Mesenteric fat pad (tissue), 1 donor: Measurements from ENCODE around the gene C20orf202. TPM values are rescaled to one million over a fixed set of nuclear protein-coding genes. Genes with fewer than 3 reads are reported as not detected.
"Not testable (repeated sequence)": the region's sequence is repeated elsewhere in the genome, so short reads cannot be mapped to it uniquely, and the experiment has no call there.

Experiments used
- DNase-seq: peaks from one replicate; pipeline ENCODE4 v3.0.0-alpha.2; 2020; ENCODE audit warnings: low spot score
- total RNA-seq: library from RNA; stranded (reverse); fragmentation: NEBNext Ultra II Directional; extraction: Animal tissue kit (Norgen Biotek cat#: 25700); gene quantifications from one replicate; pipeline ENCODE4 v1.2.1, GENCODE V29; 2021
- donor health status: DM: yes; HTN: yes; CAD: no.

Gene C20orf202
- total RNA-seq, 1 donor from 2014 or later: 0.32 TPM

DNA sequence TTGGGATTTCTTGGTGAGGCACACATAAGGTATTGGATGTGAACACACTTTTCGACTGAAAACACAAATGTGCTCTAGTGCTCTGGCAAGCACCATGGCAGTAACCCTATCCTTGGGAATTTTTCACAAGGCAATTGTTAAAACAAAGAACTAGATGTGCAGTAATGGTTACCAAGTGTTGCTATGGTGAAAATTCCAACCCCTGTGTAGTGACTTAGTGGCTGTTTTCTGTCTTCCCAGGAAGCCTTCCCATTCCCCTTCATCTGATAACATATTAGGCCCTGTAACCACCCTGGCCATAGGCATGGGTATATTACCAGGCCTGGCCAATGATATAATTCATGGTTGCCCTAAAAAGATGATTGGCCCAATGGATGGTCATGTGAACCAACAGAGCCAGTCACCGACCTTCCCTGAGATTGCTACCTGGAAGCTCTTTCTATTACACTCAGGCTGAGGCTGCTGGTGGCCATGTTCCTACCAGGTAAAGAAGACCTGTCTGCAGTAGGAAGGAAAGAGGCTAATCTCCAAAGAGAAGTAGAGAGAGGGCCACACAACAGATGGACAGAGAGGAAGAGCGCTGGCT lies 4.1 kb downstream of the C20orf202 start:
- no peak for DNase-seq

DNA sequence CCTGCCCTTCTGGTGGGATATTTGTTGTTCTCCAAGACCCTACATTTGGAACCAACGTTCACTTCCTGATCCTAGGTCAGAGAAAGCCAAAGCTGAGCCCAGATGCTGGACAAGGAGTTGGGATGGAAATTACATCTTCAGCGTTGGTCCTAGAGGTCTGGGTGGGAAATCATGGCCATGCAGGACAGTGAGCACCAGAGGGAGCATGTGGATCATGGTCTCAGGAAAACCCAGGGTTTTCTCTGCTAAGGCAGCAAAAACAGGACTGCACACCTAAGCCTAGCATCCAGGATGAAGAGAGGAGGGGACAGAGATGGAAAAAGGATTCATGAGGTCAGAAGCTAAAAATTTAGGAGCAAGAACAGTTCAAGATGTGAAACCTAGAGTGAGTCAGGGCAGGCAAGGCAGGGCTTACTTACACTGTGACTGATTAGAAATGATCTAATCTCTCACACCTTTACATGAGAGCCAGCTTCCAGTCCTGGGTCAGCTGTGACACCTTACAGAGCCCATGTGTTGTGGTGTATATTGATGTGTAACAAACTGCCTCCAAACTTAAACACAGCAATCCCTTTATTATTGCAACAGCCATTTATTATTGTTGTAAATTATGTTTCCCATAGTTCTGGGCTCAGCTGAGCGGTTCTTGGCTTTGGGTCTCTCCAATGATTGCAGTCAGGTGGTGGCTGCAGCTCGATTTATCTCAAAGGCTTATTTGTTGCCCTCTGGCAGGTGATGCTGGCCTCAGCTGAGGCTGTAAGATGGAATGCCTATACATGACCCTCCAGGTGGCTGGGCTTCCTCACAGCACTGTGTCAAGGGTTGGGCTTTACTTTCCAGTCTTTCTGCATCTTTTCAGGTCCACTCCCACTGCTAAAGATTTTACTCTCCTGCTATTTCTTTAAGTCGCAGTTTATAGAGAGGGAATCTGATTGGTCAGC lies 6.5 kb downstream of the C20orf202 start:
- DNase-seq: no peak

DNA sequence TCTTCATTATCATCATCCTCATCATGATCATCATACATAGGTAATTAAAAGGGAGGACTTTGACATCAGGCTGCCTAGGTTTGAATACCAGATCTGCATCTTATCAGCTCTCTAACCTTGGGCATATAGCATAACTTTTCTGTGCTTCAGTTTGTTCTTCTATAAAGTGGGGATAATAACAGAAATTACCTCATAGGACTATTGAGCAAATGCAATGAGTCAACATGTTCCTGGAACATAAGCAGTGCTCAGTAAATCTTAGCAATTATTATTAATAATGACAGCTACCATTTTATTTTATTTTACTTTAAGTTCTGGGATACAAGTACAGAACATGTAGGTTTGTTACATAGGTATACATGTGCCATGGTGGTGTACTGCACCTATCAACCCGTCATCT lies 7.2 kb downstream of the C20orf202 start:
- no peak for DNase-seq

DNA sequence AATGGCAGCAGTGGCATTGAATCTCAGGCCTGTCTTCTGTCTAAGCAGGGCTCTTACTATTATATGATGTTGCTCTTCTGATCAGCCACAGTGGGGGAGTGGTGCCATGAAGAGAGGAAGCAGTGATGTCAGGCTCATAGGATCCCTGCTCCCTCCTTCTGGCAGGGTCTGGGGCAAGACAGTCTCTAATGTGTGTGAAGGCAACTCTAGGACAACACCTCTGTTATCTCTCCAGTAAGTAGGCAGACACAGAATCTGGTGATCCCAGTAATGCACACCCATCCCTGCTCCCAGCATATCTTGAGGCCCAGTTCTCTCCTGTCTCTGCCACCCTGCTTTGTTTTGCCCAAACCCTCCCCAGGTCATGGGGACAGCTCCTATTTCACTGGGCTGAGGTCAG lies 8.8 kb downstream of the C20orf202 start:
- DNase-seq: no peak

DNA sequence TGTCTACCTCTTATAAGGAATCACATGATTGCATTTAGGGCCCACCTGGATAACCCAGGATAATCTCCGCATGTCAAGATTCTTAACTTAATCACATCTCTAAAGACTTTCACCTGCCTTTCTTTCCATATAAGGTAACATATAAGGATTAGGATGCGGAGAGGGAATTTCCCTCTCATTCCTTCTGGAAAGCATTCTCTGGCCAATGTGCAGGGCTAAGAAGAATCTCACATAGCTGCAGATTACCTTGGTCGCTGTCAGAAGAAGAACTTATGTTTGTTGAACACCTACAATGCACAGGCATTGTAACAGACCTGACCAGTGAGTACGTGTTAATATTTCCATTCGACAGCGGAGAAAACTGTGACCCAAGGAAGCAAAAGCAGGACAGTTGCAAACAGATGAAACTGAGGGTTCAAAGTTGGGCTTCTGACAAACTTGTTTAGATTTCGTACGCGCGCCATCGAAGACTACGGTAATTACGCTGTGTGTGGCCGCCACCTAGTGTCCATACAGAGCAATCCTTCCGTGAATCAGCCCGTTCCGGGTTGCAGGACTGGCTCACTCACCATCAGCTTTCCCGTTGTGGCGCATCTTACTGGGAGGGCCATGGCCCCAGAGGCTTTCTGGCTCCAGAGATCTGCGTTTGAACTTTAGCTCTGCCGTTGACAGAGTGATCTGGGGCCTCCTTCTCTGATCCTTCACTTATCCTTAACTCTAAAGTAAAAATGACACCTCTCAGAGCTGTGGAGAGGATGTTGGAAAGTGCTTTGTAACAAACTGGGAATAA lies 9.5 kb downstream of the C20orf202 start:
- DNase-seq: no peak

DNA sequence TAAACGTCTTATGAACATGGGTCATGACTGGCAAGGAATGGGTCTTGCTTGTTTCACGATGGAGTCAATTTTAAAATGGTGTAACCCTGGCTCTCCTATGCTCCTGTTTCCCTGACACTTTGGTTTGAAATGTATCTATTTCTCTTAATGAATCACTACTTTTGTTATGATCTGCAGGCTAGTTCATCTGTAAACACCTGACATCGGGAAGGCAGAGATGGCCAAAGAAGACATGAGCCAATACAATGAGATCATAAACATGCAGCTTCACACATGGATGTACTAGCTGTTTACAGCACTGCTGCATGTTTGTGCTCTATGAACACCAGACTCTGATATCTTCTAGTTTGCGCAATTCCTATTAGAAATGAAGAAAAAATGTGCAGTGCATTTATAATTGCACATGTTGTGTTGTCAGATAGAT lies 11.6 kb downstream of the C20orf202 start:
- DNase-seq: no peak

DNA sequence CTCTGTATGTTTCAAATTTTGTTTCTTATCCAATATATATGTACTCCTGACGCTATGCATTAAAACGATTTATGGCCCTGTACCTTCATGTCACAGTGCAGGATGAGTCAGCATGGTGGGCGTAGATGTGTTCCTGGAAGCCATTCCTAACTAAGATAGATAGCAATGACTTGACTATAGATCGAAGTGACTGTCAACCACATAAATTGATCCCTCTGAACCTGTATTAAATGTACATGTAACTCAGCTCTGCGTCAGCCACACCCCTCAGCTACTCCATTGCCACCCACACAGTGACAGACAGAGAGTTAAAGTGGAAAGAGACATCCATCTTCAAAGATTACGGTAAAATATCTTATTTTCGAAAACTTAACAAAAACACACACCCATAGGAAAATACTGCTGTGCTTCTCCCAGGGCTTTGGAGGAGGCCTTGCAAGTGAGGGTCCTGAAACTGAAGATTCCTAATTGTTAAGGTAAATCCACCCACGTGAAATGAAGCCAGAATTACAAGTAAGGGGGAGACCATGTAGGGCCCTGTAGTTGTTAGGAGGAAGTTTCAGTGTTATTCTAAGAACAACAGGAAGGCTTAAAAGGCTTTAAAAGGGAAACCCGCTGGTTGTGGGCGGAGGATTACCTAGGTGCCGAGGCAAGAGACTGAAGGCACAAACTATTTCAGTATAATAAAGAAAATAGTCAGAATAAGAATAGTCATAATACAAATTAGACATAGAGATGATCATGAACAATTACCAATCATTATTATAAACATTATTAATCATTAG lies 12.3 kb downstream of the C20orf202 start:
- no peak for DNase-seq

DNA sequence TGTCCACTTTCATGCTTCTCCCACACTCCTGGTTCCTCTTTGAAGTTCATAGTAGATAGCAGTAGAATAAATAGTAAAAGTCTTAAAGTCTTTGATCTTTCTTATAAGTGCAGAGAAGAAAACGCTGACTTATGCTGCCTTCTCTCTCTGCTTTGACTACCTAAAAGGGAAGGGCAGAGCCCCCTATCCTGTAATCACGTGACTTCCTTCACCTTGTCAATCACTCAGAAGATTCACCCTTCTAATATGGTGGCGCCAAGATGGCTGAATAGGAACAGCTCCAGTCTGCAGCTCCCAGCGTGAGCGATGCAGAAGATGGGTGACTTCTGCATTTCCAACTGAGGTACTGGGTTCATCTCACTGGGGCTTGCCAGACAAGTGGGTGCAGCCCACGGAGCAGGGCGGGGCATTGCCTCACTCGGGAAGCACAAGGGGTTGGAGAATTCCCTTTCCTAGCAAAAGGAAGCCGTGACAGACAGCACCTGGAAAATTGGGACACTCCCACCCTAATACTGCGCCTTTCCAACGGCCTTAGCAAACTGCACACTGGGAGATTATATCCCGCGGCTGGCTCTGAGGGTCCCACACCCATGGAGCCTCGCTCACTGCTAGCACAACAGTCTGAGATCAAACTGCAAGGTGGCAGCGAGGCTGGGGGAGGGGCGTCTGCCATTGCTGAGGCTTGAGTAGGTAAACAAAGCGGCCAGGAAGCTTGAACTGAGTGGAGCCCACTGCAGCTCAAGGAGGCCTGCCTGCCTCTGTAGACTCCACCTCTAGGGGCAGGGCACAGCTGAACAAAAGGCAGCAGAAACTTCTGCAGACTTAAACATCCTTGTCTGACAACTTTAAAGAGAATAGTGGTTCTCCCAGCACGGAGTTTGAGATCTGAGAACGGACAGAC lies 13.5 kb downstream of the C20orf202 start:
- not testable (repeated sequence) for DNase-seq

DNA sequence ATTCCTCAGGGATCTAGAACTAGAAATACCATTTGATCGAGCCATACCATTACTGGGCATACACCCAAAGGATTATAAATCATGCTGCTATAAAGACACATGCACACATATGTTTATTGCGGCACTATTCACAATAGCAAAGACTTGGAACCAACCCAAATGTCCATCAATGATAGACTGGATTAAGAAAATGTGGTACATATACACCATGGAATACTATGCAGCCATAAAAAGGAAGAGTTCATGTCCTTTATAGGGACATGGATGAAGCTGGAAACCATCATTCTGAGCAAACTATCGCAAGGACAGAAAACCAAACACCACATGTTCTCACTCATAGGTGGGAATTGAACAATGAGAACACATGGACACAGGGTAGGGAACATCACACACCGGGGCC lies 19.5 kb downstream of the C20orf202 start:
- DNase-seq: not testable (repeated sequence)

DNA sequence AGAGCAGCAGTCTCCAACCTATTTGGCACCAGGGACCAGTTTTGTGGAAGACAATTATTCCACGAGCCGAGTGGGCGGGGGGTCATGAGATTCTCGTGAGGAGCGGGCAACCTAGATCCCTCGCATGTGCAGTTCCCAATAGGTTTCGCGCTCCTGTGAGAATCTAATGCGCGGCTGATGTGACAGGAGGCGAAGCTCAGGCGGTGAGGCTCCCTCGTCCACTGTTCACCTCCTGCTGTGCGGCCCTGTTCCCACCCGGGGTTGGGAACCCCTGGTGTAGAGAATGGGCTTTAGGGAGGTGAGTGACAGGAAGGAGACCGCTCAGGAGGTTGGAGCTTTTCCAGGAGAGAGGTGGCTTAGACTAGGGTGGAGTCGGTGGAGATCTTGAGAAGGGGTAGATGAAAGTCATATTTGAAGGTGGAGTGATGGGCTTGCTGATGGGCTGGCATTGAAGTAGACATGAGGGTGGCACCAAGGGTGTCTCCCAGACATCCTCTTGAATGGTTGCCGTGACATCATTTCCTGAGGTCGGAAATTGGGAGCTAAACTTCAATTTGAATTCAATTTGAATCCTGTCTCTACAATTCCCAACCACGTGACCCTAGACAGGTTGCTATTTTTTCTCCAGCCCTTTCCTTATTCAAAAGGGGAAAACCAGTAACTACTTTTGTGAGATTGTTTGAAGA lies 21.1 kb downstream of the C20orf202 start:
- no peak for DNase-seq

DNA sequence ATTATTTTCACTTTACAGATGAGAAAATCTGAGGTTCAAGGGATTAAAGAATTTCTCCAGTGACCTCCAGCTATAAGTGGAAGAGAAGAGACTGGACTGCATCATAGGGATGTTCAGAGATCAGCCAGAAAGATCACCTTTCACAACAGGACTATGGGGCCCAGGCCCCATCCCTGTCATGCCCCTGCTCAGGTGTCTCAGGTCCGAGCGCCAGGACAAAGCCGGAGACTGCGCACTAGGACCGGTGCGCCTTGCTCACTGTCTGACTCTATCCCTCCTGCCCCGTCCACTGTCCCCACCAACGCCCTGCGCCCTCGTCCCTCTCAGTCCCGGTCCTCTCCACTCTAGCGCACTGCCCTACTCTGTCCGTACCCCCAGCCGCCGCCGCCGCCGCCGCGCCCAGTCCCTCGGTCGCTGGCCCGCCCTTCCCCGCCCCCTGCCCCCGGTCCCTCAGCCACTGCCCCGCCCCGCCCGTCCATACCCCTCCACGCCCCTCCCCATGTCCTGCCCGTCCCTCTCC lies 22.1 kb downstream of the C20orf202 start:
- DNase-seq: no peak

DNA sequence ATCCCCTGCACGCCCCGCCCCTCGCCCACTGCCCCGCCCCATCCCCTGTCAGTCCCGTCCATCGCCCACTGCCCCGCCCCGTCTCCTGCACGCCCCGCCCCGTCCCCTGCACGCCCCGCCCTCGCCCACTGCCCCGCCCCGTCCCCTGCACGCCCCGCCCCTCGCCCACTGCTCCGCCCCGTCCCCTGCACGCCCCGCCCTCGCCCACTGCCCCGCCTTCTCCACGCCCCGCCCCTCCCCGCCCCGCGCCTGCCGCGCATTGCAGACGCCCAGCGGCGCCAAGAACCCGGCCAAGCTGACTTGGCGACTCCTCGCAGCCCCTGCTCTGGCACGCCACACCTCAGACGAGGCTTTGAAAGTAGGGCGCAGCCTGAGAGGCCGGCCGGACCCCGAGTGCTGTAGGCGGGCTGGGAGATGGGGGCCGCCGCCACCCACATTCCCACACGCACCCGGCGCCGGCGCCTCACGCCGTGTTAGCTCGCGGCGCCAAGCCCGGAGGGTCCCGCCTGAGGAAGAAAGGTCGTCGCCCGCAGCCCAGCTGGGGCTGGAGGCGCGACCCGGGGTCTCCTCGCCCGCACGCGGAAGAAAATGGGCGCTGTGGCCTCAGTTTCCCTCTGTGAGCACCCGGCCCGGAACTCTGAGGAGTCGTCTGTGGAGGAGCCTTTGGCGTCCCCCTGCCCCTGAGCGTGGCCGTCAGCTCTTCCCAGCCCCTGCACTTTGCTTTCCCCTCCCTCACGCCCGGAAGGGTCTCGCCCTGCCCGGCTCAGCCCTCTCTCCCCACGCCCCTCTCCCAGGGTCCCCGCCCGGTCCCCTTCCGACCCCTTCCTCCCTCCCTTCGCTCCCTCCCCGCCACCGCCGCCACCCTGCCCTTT lies 22.8 kb downstream of the C20orf202 start, which contains the start of gene RAD21L1:
Gene RAD21L1 (plus strand): TSS at position 262 of the 872 bp plus-strand sequence. CDS start 2,410 bp downstream, outside the sequence.
- peak; percentile 94 for DNase-seq

DNA sequence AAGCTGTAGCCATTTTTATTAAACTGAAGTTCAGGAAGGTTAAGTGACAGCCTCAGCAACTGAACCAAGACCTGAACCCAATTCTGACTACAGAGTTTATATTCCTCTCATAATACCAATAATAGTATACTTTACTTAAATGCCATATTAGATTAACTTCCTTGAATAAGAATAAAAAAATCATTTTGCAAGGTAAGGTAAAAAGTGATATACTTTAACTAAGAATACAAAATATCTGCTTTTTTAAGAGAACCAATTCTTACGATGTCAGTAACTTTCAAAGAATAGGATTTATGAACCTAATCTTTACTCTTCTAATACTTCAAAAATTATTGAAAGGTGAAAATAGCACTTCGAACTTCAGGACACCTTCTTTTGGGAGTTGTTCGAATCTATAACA lies 26.3 kb downstream of the C20orf202 start:
- no peak for DNase-seq

DNA sequence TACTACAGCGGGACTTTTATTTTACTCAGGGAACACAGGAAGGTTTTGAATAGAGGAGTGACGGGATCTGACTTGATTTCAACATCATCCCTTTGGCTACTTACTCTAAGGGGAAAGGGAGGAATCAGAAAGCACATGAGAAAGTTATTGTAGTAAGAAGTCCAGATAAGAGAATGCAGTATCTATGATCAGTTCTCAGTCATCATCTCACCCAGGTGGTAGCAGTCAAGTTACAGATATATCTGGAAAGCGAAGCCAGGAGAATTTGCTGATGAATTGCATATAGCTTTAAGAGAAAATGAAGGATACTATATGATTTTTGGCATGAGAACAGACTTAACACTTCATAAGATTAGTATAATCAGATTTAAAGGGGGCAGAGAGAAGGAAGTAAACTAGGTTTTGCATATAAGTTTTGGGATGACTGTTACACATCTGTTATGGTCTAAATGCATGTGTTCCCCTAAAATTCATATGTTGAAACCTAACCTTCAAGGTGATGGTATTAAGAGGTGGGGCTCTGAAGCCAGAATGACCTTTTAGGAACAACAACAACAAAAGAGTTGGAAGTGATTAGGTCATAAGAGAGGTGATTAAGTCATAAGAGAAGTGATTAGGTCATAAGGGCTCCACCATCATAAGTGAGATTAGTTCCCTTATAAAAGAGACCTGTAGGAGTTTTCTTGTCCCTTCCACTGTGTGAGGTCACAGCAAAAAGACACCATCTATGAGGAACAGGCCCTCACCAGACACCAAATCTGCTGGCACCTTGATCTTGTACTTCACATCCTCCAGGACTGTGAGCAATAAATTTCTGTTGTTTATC lies 29.2 kb downstream of the C20orf202 start:
- DNase-seq: no peak

DNA sequence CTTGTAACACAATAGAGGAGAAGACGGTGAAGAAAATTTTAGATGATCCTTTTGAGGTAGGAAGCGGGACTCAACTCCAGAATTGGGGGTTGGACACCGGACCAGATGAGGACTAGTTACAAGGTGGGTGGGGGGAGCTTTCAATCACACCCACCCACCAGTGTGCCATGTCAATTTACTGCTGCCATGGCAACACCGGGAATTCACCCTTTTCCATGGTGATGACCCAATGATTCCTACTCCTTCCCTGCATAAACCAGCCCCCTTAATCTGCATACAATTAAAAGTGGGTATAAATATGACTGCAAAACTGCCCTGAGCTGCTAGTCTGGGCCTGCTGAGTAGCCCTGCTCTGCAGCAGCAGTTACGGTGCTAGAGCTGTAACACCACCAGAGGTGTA lies 37.3 kb downstream of the C20orf202 start:
- no peak for DNase-seq

DNA sequence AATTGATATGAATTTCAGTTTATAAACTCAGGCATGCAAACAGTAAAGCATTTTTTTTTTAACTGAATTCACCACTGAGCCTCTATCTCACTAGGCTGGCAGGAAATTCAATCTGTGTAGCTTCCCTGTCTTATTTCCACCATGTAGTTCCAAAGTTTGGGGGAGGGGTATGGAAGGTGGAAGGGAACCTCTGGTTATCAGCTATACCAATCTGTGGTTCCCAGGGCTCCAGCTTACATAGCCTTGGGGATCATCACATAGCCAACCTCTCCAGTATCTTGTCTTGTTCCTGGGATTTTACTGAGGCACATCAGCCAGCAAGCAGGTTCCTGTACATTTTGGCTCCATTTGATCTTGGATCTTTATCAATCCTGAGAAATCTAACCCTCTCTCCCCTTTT lies 38.2 kb downstream of the C20orf202 start:
- no peak for DNase-seq

DNA sequence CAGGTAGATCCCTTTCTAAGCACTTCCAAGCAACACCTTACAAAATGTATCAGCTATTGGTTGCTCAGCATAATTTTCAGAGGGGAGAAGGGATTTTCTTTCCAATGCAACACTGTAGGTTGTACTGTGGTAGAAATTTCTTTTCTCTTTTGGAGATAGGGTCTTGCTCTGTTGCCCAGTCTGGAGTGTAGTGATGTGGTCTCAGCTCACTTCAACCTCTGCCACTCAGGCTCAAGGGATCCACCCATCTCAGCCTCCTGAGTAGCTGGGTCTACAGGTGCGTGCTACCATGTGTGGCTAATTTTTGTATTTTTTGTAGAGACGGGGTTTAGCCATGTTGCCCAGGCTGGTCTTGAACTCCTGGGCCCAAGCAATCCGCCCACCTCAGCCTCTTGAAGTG lies 38.8 kb downstream of the C20orf202 start:
- no peak for DNase-seq
